ENCODE data around the gene BTN3A1.

GRCh38 chr6:26363882-26364701, 38.0 kb upstream of the BTN3A1 start:
- TF ChIP-seq, protein P1, sequence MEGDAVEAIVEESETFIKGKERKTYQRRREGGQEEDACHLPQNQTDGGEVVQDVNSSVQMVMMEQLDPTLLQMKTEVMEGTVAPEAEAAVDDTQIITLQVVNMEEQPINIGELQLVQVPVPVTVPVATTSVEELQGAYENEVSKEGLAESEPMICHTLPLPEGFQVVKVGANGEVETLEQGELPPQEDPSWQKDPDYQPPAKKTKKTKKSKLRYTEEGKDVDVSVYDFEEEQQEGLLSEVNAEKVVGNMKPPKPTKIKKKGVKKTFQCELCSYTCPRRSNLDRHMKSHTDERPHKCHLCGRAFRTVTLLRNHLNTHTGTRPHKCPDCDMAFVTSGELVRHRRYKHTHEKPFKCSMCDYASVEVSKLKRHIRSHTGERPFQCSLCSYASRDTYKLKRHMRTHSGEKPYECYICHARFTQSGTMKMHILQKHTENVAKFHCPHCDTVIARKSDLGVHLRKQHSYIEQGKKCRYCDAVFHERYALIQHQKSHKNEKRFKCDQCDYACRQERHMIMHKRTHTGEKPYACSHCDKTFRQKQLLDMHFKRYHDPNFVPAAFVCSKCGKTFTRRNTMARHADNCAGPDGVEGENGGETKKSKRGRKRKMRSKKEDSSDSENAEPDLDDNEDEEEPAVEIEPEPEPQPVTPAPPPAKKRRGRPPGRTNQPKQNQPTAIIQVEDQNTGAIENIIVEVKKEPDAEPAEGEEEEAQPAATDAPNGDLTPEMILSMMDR (conservative IDR thresholded peaks at IDR 0.05; ENCODE audit: low read length), result no peak
- no peak for TF ChIP-seq EZH2phosphoT487 (IDR thresholded peaks at IDR 0.05; ENCODE audit: borderline replicate concordance, low read depth, low read length)

Measured in OCI-LY7 (cell line).